Spleen (tissue), 11 donors: ENCODE results near the gene FAM219A. TPM values are rescaled to one million over a fixed set of nuclear protein-coding genes. Genes with fewer than 3 reads are reported as not detected.

Source experiments
- DNase-seq: peaks from one replicate; pipeline ENCODE4 v3.0.0-alpha.2; 2020
- H3K27ac ChIP-seq, 8 donors: fragments of 200-600 bp; sonication (generic) in 7 of 8; 1 replicate in 4 of 8; 2 replicates in 4 of 8; pipeline versions ENCODE4 v1.5.0 to v1.8.0; 2016 to 2021; ENCODE audit warnings: inconsistent platforms in 4 of 8, mild to moderate bottlenecking in 4 of 8, moderate library complexity in 1 of 8
- H3K27me3 ChIP-seq, 7 donors: fragments of 200-600 bp; sonication (generic) in 6 of 7; replicated peaks in 1 of 7; 1 replicate in 4 of 7; 2 replicates in 3 of 7; pipeline versions ENCODE4 v1.5.0 to v1.8.0; 2016 to 2021; ENCODE audit warnings: inconsistent platforms in 3 of 7, mild to moderate bottlenecking in 1 of 7
- H3K36me3 ChIP-seq, 6 donors: fragments of 200-600 bp; sonication (generic) in 5 of 6; 1 replicate in 4 of 6; 2 replicates in 2 of 6; pipeline versions ENCODE4 v1.5.0 to v1.8.0; 2016 to 2021; ENCODE audit warnings: inconsistent platforms in 2 of 6
- H3K4me1 ChIP-seq, 6 donors: fragments of 200-600 bp; sonication (generic) in 5 of 6; 1 replicate in 3 of 6; 2 replicates in 3 of 6; pipeline versions ENCODE4 v1.5.0 to v1.8.0; 2016 to 2021; ENCODE audit warnings: inconsistent platforms in 3 of 6
- H3K4me3 ChIP-seq, 8 donors: fragments of 200-600 bp; sonication (generic) in 7 of 8; 1 replicate in 4 of 8; 2 replicates in 4 of 8; pipeline versions ENCODE4 v1.5.0 to v1.8.0; 2016 to 2021; ENCODE audit warnings: inconsistent platforms in 4 of 8, mild to moderate bottlenecking in 4 of 8, moderate library complexity in 2 of 8
- H3K9me3 ChIP-seq, 8 donors: fragments of 200-600 bp; sonication (generic) in 7 of 8; 1 replicate in 4 of 8; 2 replicates in 4 of 8; pipeline versions ENCODE4 v1.5.0 to v1.8.0; 2016 to 2021; ENCODE audit warnings: inconsistent platforms in 4 of 8
- CTCF ChIP-seq, 11 experiments: fragments of 200-600 bp in 7 of 11; fragments of 450-650 bp in 4 of 11; sonication (generic) in 4 of 11; IDR thresholded peaks in 8 of 11; conservative IDR thresholded peaks in 3 of 11; 1 replicate in 7 of 11; 2 replicates in 4 of 11; pipeline versions ENCODE4 v1.4.0 to v1.8.0; 2016 to 2021; ENCODE audit warnings: antibody characterized with exemption in 11 of 11, inconsistent platforms in 4 of 11, mild to moderate bottlenecking in 1 of 11
- POLR2A ChIP-seq, 3 donors: fragments of 450-650 bp; IDR thresholded peaks; one replicate each; pipeline ENCODE4 v1.5.1; 2017; ENCODE audit warnings: antibody characterized with exemption in 3 of 3, mild to moderate bottlenecking in 1 of 3
- POLR2AphosphoS5 ChIP-seq, 3 donors: sonication (generic); formaldehyde crosslinking; IDR thresholded peaks; one replicate each; pipeline ENCODE4 v1.5.1; 2017; ENCODE audit warnings: antibody characterized with exemption in 3 of 3
- WGBS, 5 donors: extraction: QIAGEN DNeasy Blood & Tissue Kit in 3 of 5; methylation state at CpG; one replicate each; pipeline versions ENCODE4 v1.1.5 to v1.1.7; 2013 to 2018; 5-methylcytosine and 5-hydroxymethylcytosine counted together
- intact Hi-C: fragments of 100-400 bp; cut with DNase I; formaldehyde crosslinking; loops from one replicate; pipeline ENCODE4 v1.15.0; 2023; ENCODE audit warnings: low total_unique reads
- polyA plus RNA-seq, 3 donors: library from polyadenylated mRNA; stranded (reverse); fragments of 200-250 nt; gene quantifications; one replicate each; pipeline ENCODE4 v1.2.1, GENCODE V29; 2013
- total RNA-seq, 7 donors: library from RNA; depleted of rRNA in 3 of 7; stranded (reverse); fragments of >200 nt in 3 of 7; fragmentation: NEBNext Ultra II Directional in 4 of 7; extraction: Animal tissue kit (Norgen Biotek cat#: 25700) in 4 of 7; gene quantifications; one replicate each; pipeline versions ENCODE4 v1.1.0 to v1.2.1, GENCODE V29; 2016 to 2021
- donor health status: healthy with polysubstance abuse.
- donor health status: DM: no; HTN: no; CAD: no; lungs with moderate emphysema.
- donor health status: DM: no; HTN: no; CAD: no.
- donor health status: Bipolar disorder and iron deficiency.
- donor health status: healthy.
- donor health status: DM: no; HTN: no; CAD: no.
- donor health status: DM: yes; HTN: yes; CAD: no.

FAM219A gene
- total and polyA plus RNA-seq, 10 donors = 3.2 to 26.9 (median 11.0) TPM

- H3K4me3 ChIP-seq = no peak overlapping the region
- DNase-seq = no peak
- 56 to 79% (median 74%) methylated on average over 8 to 14 of the region's 14 CpGs for WGBS, 5 donors
- intact Hi-C loops = loop anchor here (5.0 kb wide), 1 partner anchor 60 kb away; no protein-coding TSS in a partner anchor
- H3K27me3 ChIP-seq = no peaks in the 10 kb centered on the region
- no peaks in the 10 kb centered on the region for H3K9me3 ChIP-seq
- no peak for TF ChIP-seq POLR2A (IDR thresholded peaks at IDR 0.05)
- TF ChIP-seq CTCF (IDR thresholded peaks at IDR 0.05 in 8 of 11, conservative IDR thresholded peaks at IDR 0.05 in 3 of 11) = peak; percentile 52 to 86 (median 79)
- H3K27ac ChIP-seq = no peak overlapping the region
- peaks cover 0 to 15% (median 0%) of the 10 kb centered on the region in 6 donors for H3K36me3 ChIP-seq
- peaks cover 0 to 17% (median 9%) of the 10 kb centered on the region in 6 donors for H3K4me1 ChIP-seq
Measured at GRCh38 chr9:34437006-34437925, 21.1 kb downstream of the FAM219A start.

- no peaks in the 10 kb centered on the region for H3K27me3 ChIP-seq
- intact Hi-C loops = no loop called here
- H3K27ac ChIP-seq = no peak overlapping the region
- H3K36me3 ChIP-seq = peaks cover 0 to 22% (median 0%) of the 10 kb centered on the region in 6 donors
- peaks cover 0 to 2% (median 0%) of the 10 kb centered on the region in 6 donors for H3K4me1 ChIP-seq
- TF ChIP-seq POLR2A (IDR thresholded peaks at IDR 0.05) (no peak), POLR2AphosphoS5 (IDR thresholded peaks at IDR 0.05) (no peak), CTCF (IDR thresholded peaks at IDR 0.05 in 8 of 11, conservative IDR thresholded peaks at IDR 0.05 in 3 of 11) (no peak)
- no peak for DNase-seq
- 88 to 95% (median 93%) methylated on average over 2 of the region's 2 CpGs for WGBS, 5 donors
- no peaks in the 10 kb centered on the region for H3K9me3 ChIP-seq
- no peak overlapping the region for H3K4me3 ChIP-seq
Measured at GRCh38 chr9:34431667-34432066, 26.7 kb downstream of the FAM219A start.

GRCh38 chr9:34430843-34431437 is 27.4 kb downstream of the FAM219A start:
- intact Hi-C loops = no loop called here
- WGBS, 5 donors = 55 to 70% (median 59%) methylated on average over 4 of the region's 4 CpGs
- Histone ChIP-seq H3K4me3 (no peak overlapping the region), H3K27me3 (no peaks in the 10 kb centered on the region), H3K27ac (no peak overlapping the region), H3K36me3 (peaks cover 0 to 26% (median 0%) of the 10 kb centered on the region in 6 donors), H3K9me3 (no peaks in the 10 kb centered on the region), H3K4me1 (no peaks in the 10 kb centered on the region)
- DNase-seq = no peak
- no peak for TF ChIP-seq POLR2AphosphoS5 (IDR thresholded peaks at IDR 0.05)
- no peak for TF ChIP-seq CTCF (IDR thresholded peaks at IDR 0.05 in 8 of 11, conservative IDR thresholded peaks at IDR 0.05 in 3 of 11)
- no peak for TF ChIP-seq POLR2A (IDR thresholded peaks at IDR 0.05)
